ENCODE results near the gene ZCCHC4. TPM values are rescaled to one million over a fixed set of nuclear protein-coding genes. Genes with fewer than 3 reads are reported as not detected.

ZCCHC4 gene
- total RNA-seq, 2 donors from 2014 or later = 8.1 to 14.1 TPM

GRCh38 chr4:25350561-25350960 lies 38.0 kb downstream of the ZCCHC4 start:
- H3K9me3 ChIP-seq = no peaks in the 10 kb centered on the region
- H3K36me3 ChIP-seq = no peaks in the 10 kb centered on the region
- DNase-seq (ENCODE audit: low spot score) (no peak), ATAC-seq (ENCODE audit: insufficient number of reproducible peaks, low FRiP score, low read depth) (no peak)
- H3K27ac ChIP-seq = no peak overlapping the region
- H3K27me3 ChIP-seq (replicated peaks; ENCODE audit: insufficient read depth) = no peaks in the 10 kb centered on the region
- no peak for TF ChIP-seq CTCF (IDR thresholded peaks at IDR 0.05)
- no peak overlapping the region for H3K4me3 ChIP-seq
- H3K4me1 ChIP-seq (ENCODE audit: control insufficient read depth in 1 of 2, low read depth in 2 of 2) = no peaks in the 10 kb centered on the region

GRCh38 chr4:25351777-25352416 lies 39.3 kb downstream of the ZCCHC4 start:
- no peaks in the 10 kb centered on the region for H3K27me3 ChIP-seq (replicated peaks; ENCODE audit: insufficient read depth)
- no peak for DNase-seq (ENCODE audit: low spot score)
- ATAC-seq (ENCODE audit: insufficient number of reproducible peaks, low FRiP score, low read depth) = no peak
- H3K27ac ChIP-seq = no peak overlapping the region
- H3K36me3 ChIP-seq = no peaks in the 10 kb centered on the region
- H3K4me3 ChIP-seq = no peak overlapping the region
- no peak for TF ChIP-seq CTCF (IDR thresholded peaks at IDR 0.05)
- no peaks in the 10 kb centered on the region for H3K4me1 ChIP-seq (ENCODE audit: control insufficient read depth in 1 of 2, low read depth in 2 of 2)
- no peaks in the 10 kb centered on the region for H3K9me3 ChIP-seq

- no peak for TF ChIP-seq CTCF (IDR thresholded peaks at IDR 0.05)
- ATAC-seq (ENCODE audit: insufficient number of reproducible peaks, low FRiP score, low read depth) (no peak), DNase-seq (ENCODE audit: low spot score) (no peak)
- Histone ChIP-seq H3K9me3 (no peaks in the 10 kb centered on the region), H3K4me1 (ENCODE audit: control insufficient read depth in 1 of 2, low read depth in 2 of 2) (no peaks in the 10 kb centered on the region), H3K27ac (no peak overlapping the region), H3K27me3 (replicated peaks; ENCODE audit: insufficient read depth) (no peaks in the 10 kb centered on the region), H3K4me3 (no peak overlapping the region), H3K36me3 (no peaks in the 10 kb centered on the region)
Observed at GRCh38 chr4:25356068-25356467, 43.5 kb downstream of the ZCCHC4 start.

- H3K27me3 ChIP-seq (replicated peaks; ENCODE audit: insufficient read depth) = no peaks in the 10 kb centered on the region
- H3K27ac ChIP-seq = no peak overlapping the region
- no peaks in the 10 kb centered on the region for H3K36me3 ChIP-seq
- H3K4me1 ChIP-seq (ENCODE audit: control insufficient read depth in 1 of 2, low read depth in 2 of 2) = no peaks in the 10 kb centered on the region
- no peak for TF ChIP-seq CTCF (IDR thresholded peaks at IDR 0.05)
- DNase-seq (ENCODE audit: low spot score) (no peak), ATAC-seq (ENCODE audit: insufficient number of reproducible peaks, low FRiP score, low read depth) (no peak)
- no peaks in the 10 kb centered on the region for H3K9me3 ChIP-seq
- no peak overlapping the region for H3K4me3 ChIP-seq
Observed at GRCh38 chr4:25358515-25359275, 46.1 kb downstream of the ZCCHC4 start.

GRCh38 chr4:25361253-25361652 lies 48.7 kb downstream of the ZCCHC4 start:
- H3K9me3 ChIP-seq = no peaks in the 10 kb centered on the region
- no peak for TF ChIP-seq CTCF (IDR thresholded peaks at IDR 0.05)
- ATAC-seq (ENCODE audit: insufficient number of reproducible peaks, low FRiP score, low read depth) = no peak

More at GRCh38 chr4:25361253-25361652, 48.7 kb downstream of the ZCCHC4 start:
- Histone ChIP-seq H3K27ac (no peak overlapping the region), H3K36me3 (no peaks in the 10 kb centered on the region), H3K4me3 (no peak overlapping the region), H3K27me3 (replicated peaks; ENCODE audit: insufficient read depth) (no peaks in the 10 kb centered on the region), H3K4me1 (ENCODE audit: control insufficient read depth in 1 of 2, low read depth in 2 of 2) (no peaks in the 10 kb centered on the region)
- no peak for DNase-seq (ENCODE audit: low spot score)
